IMR-90 (cell line): ENCODE results near the gene USP7. TPM values are rescaled to one million over a fixed set of nuclear protein-coding genes. Genes with fewer than 3 reads are reported as not detected.

ENCODE experiments used
- ATAC-seq: fragments of 200-7000 bp; cut with Tn5 transposase; 2 replicates; pipeline ENCODE4 v1.9.1; 2020; ENCODE audit warnings: low read depth, mild to moderate bottlenecking, moderate library complexity
- BruUV-seq: library from RNA; stranded (reverse); fragments of 400-500 nt; replicated peaks from 2 replicates; lab custom pipeline; 2021; lab: Mats Ljungman, UMichigan
- CTCF ChIA-PET: fragments of 300-600 bp; formaldehyde crosslinking; extraction: SDS; loops from one replicate; lab custom pipeline; 2021; ENCODE audit warnings: antibody characterized with exemption; lab: Yijun Ruan, JAX
- POLR2A ChIA-PET: fragments of 300-600 bp; sonication (Branson Sonifier 250); formaldehyde crosslinking; loops from one replicate; lab custom pipeline; 2022; ENCODE audit warnings: antibody characterized with exemption; ENCODE audit not compliant: unreplicated experiment; lab: Charles Lee
- DNase-seq: peaks from one replicate; pipeline ENCODE4 v3.0.0; 2013
- H2AFZ ChIP-seq: replicated peaks from 2 replicates; pipeline ENCODE3; 2013; ENCODE audit warnings: low read length, mild to moderate bottlenecking; ENCODE audit not compliant: poor library complexity
- H2AK5ac ChIP-seq: 2 replicates; pipeline ENCODE4 v1.6.1; 2013; ENCODE audit warnings: low read depth, low read length, inconsistent platforms
- H2AK9ac ChIP-seq: replicated peaks from 2 replicates; pipeline ENCODE3; 2013; ENCODE audit warnings: mild to moderate bottlenecking, low read depth, low read length, moderate library complexity; ENCODE audit not compliant: poor library complexity
- H2BK120ac ChIP-seq: 2 replicates; pipeline ENCODE4 v1.6.1; 2013; ENCODE audit warnings: low read depth, low read length, inconsistent platforms
- H2BK15ac ChIP-seq: 3 replicates; pipeline ENCODE4 v1.6.1; 2013; ENCODE audit warnings: low read depth, low read length, inconsistent platforms
- H2BK20ac ChIP-seq: 2 replicates; pipeline ENCODE4 v1.6.1; 2013; ENCODE audit warnings: low read depth, mild to moderate bottlenecking, inconsistent platforms, low read length, moderate library complexity
- H2BK5ac ChIP-seq: 2 replicates; pipeline ENCODE4 v1.6.1; 2013; ENCODE audit warnings: mild to moderate bottlenecking, low read depth, low read length, inconsistent platforms; ENCODE audit not compliant: poor library complexity, severe bottlenecking
- H3K14ac ChIP-seq: replicated peaks from 2 replicates; pipeline ENCODE4 v1.6.1; 2013; ENCODE audit warnings: low read depth, low read length, inconsistent platforms
- H3K18ac ChIP-seq: 2 replicates; pipeline ENCODE4 v1.6.1; 2013; ENCODE audit warnings: low read depth, low read length, control low read depth
- H3K23ac ChIP-seq: 2 replicates; pipeline ENCODE4 v1.6.1; 2013; ENCODE audit warnings: low read depth, low read length, inconsistent platforms
- H3K27ac ChIP-seq: 2 replicates; pipeline ENCODE4 v1.5.1; 2013; ENCODE audit warnings: mild to moderate bottlenecking, control low read depth, low read length; ENCODE audit not compliant: insufficient read depth
- H3K27me3 ChIP-seq: 2 replicates; pipeline ENCODE4 v1.6.1; 2013; ENCODE audit warnings: low read length; ENCODE audit not compliant: control insufficient read depth, insufficient read depth
- H3K36me3 ChIP-seq: 2 replicates; pipeline ENCODE4 v1.6.1; 2013; ENCODE audit warnings: low read length, mixed read lengths; ENCODE audit not compliant: control insufficient read depth, insufficient read depth
- H3K4ac ChIP-seq: 2 replicates; pipeline ENCODE4 v1.6.1; 2013; ENCODE audit warnings: low read depth, low read length, inconsistent platforms
- H3K4me1 ChIP-seq: 2 replicates; pipeline ENCODE4 v1.6.1; 2013; ENCODE audit warnings: low read length, mixed read lengths; ENCODE audit not compliant: control insufficient read depth, insufficient read depth
- H3K4me2 ChIP-seq: 2 replicates; pipeline ENCODE4 v1.6.1; 2013; ENCODE audit warnings: low read depth, mild to moderate bottlenecking, control low read depth, low read length, moderate library complexity
- H3K4me3 ChIP-seq: 2 replicates; pipeline ENCODE4 v1.5.1; 2013; ENCODE audit warnings: low read depth, mild to moderate bottlenecking, control low read depth, low read length, moderate library complexity; ENCODE audit not compliant: insufficient read depth
- H3K56ac ChIP-seq: 2 replicates; pipeline ENCODE4 v1.6.1; 2013; ENCODE audit warnings: low read length, inconsistent platforms; ENCODE audit not compliant: insufficient read depth; ENCODE audit errors: extremely low read depth
- H3K79me1 ChIP-seq, 2 experiments: 2 replicates each; pipeline ENCODE4 v1.6.1; 2013; ENCODE audit warnings: low read length in 2 of 2, inconsistent platforms in 1 of 2, low read depth in 1 of 2
- H3K9ac ChIP-seq: 2 replicates; pipeline ENCODE4 v1.6.1; 2013; ENCODE audit warnings: low read depth, low read length, control low read depth
- H3K9me1 ChIP-seq: 2 replicates; pipeline ENCODE4 v1.6.1; 2013; ENCODE audit warnings: low read length, inconsistent platforms; ENCODE audit not compliant: insufficient read depth
- H3K9me3 ChIP-seq: 2 replicates; pipeline ENCODE4 v1.6.1; 2013; ENCODE audit warnings: low read length; ENCODE audit not compliant: control insufficient read depth, insufficient read depth
- H4K20me1 ChIP-seq: 2 replicates; pipeline ENCODE4 v1.6.1; 2013; ENCODE audit warnings: low read length, inconsistent platforms; ENCODE audit not compliant: insufficient read depth
- H4K5ac ChIP-seq: 2 replicates; pipeline ENCODE4 v1.6.1; 2013; ENCODE audit warnings: mild to moderate bottlenecking, low read depth, low read length, control low read depth
- H4K8ac ChIP-seq, 2 experiments: 2 replicates each; pipeline ENCODE4 v1.6.1; 2013; ENCODE audit warnings: low read depth in 2 of 2, low read length in 2 of 2, control low read depth in 1 of 2, inconsistent platforms in 1 of 2
- H4K91ac ChIP-seq: 2 replicates; pipeline ENCODE4 v1.6.1; 2013; ENCODE audit warnings: low read depth, low read length, inconsistent platforms; ENCODE audit not compliant: insufficient read depth
- BHLHE40 ChIP-seq: fragments of 150-350 bp; IDR thresholded peaks from 2 replicates; pipeline ENCODE4 v1.6.1; 2016; ENCODE audit warnings: mild to moderate bottlenecking, low read depth, low read length
- MAZ ChIP-seq: IDR thresholded peaks from 2 replicates; pipeline ENCODE4 v1.6.1; 2012; ENCODE audit warnings: low read depth, mild to moderate bottlenecking, low read length, improper control_type of control experiment, moderate library complexity, borderline replicate concordance
- WGBS, 2 experiments: methylation state at CpG; one replicate each; pipeline versions ENCODE4 v1.1.5 to v1.1.7; 2013; ENCODE audit warnings: missing lambda C conversion rate in 2 of 2; ENCODE audit not compliant: insufficient read length in 1 of 2; ENCODE audit errors: extremely low coverage in 2 of 2; 5-methylcytosine and 5-hydroxymethylcytosine counted together
- dilution Hi-C: fragments of 300-500 bp; cut with HindIII; formaldehyde crosslinking; loops from one replicate; pipeline ENCODE4 v1.14.3; 2018; ENCODE audit warnings: low sequenced_read_pairs; ENCODE audit not compliant: unreplicated experiment
- in situ Hi-C: fragments of 300-500 bp; cut with MboI; formaldehyde crosslinking; loops from 3 replicates; pipeline ENCODE4 v1.14.3; 2019; ENCODE audit warnings: low sequenced_read_pairs, inconsistent platforms, mixed read lengths
- intact Hi-C: fragments of 100-400 bp; cut with micrococcal nuclease; formaldehyde crosslinking; loops from 2 replicates; pipeline ENCODE4 v1.10.0; 2022
- polyA plus RNA-seq, 3 experiments: library from polyadenylated mRNA; depleted of rRNA; stranded (reverse); fragments of >200 nt; gene quantifications; 2 replicates each; pipeline ENCODE4 v1.2.3, GENCODE V29; 2012; ENCODE audit warnings: low replicate concordance in 1 of 3
- total RNA-seq: library from RNA; depleted of rRNA; stranded (reverse); fragments of >200 nt; gene quantifications from 2 replicates; pipeline ENCODE4 v1.2.3, GENCODE V29; 2012

Gene USP7
- total and polyA plus RNA-seq, 2 of the 4 experiments (the other 2 are of a cell fraction) = 17.8 to 28.3 TPM

GRCh38 chr16:8850279-8850885, 113.3 kb downstream of the USP7 start:
- WGBS, 2 experiments = no CpG with 5 or more reads among the region's 11 CpGs
- Histone ChIP-seq H4K20me1 (peaks cover 76% of the 10 kb centered on the region), H3K9me3 (no peaks in the 10 kb centered on the region), H2AK5ac (peak overlapping the region; percentile 60), H2AK9ac (peak overlapping the region; percentile 79), H2BK20ac (no peak overlapping the region), H4K8ac (peak overlapping the region; percentile 49 to 53; a peak in 3 of 4 replicates), H3K4me3 (no peak overlapping the region), H2AFZ (peak overlapping the region; percentile 56), H4K91ac (peak overlapping the region; percentile 30; the same call in 1 of the 2 replicates), H2BK15ac (0 out of 3 replicates have a peak overlapping the region, but pooled peaks have one; percentile 16), H3K4me1 (peaks cover 23% of the 10 kb centered on the region), H3K56ac (no peak overlapping the region), H3K4ac (peak overlapping the region; percentile 61), H3K18ac (peak overlapping the region; percentile 58; the same call in 1 of the 2 replicates), H3K79me1 (peaks cover 24 to 78% of the 10 kb centered on the region in 2 experiments; a peak in 3 of 4 replicates), H2BK120ac (no peak overlapping the region), H3K23ac (0 out of 2 replicates have a peak overlapping the region, but pooled peaks have one; percentile 4), H2BK5ac (peak overlapping the region; percentile 64), H3K14ac (peak overlapping the region; percentile 39; the same call in 1 of the 2 replicates), H4K5ac (peak overlapping the region; percentile 74; the same call in 1 of the 2 replicates), H3K27me3 (no peaks in the 10 kb centered on the region), H3K9me1 (peaks cover 19% of the 10 kb centered on the region), H3K9ac (peak overlapping the region; percentile 17; the same call in 1 of the 2 replicates), H3K4me2 (peak overlapping the region; percentile 14; the same call in 1 of the 2 replicates), H3K36me3 (peaks cover 71% of the 10 kb centered on the region), H3K27ac (peak overlapping the region; percentile 72)
- intact Hi-C loops = no loop called here
- peak; percentile 87 for DNase-seq
- dilution Hi-C loops = no loop called here
- peak; percentile 45 for ATAC-seq
- CTCF ChIA-PET = no interaction called here
- in situ Hi-C loops = no loop called here
- BruUV-seq = no TSS peak
- TF ChIP-seq MAZ (peak; percentile 77; the same call in 1 of the 2 replicates), BHLHE40 (no peak)
- POLR2A ChIA-PET = no interaction called here
